HG03469 (cell line): ENCODE results near the gene SRL.
"Not testable (repeated sequence)": the region's sequence is repeated elsewhere in the genome, so short reads cannot be mapped to it uniquely, and the experiment has no call there.

Experiments used
- ATAC-seq: cut with Tn5 transposase; IDR thresholded peaks from one replicate; pipeline ENCODE4 v1.9.1; 2021; ENCODE audit warnings: mild to moderate bottlenecking, moderate library complexity, moderate number of reproducible peaks; ENCODE audit not compliant: unreplicated experiment

SRL gene

GRCh38 chr16:4227040-4227332, 14.9 kb downstream of the SRL start:
- ATAC-seq, result no peak

- ATAC-seq, result no peak
Measured at GRCh38 chr16:4226251-4227039, 15.4 kb downstream of the SRL start.

- ATAC-seq, result no peak
Measured at GRCh38 chr16:4225075-4225474, 16.8 kb downstream of the SRL start.

DNA sequence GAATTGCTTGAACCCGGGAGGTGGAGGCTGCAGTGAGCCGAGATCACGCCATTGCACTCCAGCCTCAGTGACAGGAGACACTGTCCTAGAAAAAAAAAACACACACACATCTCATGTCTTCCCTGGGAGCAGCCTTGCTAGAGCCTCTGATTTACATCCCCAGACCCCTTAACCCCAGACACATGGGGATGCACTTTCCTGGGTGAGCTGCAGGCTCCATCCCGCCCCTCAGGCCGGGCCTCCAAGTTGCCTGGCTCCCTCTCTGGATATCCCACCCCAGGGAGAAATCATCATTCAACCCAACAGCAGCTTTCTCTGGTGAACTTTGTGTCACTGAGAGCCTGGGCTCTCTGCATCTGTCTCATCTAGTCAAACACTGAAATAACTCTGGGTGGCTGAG, 21.5 kb downstream of the SRL start:
- ATAC-seq, result no peak

DNA sequence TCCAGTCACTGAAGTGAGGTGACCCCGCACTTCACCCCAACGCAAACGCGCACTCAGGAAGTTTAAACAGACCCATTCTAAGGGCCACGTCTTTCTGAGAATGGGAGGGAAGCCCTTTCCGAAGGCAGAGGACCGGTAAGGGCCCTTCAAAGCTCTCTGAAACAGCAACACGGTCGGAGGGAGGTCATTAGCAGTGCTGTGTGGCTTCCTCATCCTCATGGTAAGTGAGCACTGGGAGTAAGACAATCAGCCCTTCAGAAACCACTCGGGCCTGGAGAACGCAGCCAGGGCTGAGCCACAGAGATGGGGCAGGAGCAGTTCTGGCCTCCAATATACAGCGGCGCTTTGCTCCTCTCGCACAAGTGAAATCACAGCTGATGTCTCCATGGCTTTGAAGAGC, 23.7 kb downstream of the SRL start:
- no peak for ATAC-seq

GRCh38 chr16:4217204-4218131, 24.4 kb downstream of the SRL start:
- ATAC-seq, result no peak

DNA sequence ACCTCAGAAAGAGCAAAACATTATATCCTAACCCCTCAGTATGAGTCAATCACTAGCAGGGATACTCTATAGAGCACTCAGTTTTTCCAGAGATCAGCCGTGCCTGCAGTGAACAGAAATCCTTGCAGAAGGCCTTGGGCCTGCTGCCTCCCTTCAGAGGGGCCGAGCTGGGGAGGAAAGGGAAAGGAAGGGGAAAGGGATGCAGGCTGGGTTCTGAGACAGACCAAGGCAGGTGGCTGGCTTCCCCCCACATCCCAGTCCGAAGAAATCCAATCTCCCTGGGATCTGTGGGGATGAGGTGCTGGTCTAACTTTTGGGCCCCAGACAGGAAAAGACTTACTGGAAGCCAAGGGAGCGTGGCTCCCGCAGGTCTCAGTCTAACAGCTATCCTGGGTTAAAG, 25.3 kb downstream of the SRL start:
- no peak for ATAC-seq

DNA sequence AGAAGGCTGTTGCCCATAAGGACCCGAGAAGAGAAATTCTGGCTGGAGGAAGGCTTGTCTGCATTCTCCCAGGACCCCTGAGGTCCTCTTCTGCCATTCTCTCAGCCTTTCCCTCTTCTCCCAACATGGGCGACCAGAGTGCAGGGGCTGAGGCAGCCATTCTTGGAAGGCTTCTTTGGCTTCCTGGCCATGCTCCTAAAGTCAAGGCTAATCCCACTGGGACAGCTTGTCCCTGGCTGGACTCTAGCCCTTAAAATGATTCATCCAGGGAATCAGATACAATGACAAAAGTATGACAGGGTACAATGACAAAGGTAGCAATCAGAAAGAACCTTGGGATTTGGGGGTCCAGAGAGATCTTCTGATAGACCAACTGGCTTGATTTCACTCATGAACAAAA, 26.8 kb downstream of the SRL start:
- no peak for ATAC-seq

DNA sequence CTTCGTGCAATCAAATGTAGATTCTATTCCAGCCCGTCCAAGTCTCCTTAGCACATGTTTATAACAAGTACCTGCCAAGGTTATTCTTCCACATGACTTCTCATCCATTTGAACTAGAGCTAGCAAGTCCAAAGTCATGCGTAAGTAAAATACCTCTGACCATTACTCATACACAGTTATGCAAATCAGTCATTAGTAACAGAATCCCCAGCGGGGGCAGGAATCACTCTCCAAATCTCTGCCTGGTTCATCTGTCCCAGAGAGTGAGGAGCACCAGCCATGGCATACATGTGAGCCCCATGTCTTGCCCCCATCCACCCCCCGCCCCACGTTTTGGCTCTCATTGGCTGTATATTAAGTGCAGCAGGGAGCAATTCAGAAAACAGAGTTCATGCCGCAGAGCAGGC, 27.7 kb downstream of the SRL start:
- no peak for ATAC-seq

DNA sequence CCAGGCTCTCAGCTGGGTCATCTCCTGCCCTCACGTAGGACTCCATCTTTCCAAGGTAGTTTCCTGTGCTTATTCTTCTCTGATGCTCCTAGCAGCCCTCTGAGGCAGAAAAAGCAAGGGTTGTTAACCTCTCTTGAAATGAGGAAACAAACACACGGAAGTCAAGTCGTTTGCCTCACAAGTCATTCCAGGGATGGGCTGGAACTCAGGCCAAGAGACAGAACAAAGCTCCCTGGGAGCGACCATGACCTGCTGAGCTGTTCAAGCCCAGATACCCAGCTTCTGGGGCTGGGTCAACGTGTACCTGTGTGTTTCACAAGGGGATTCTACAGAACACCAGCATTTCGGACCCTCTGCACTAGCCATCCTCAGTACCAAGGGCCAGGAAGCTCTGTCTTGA, 28.1 kb downstream of the SRL start:
- no peak for ATAC-seq

DNA sequence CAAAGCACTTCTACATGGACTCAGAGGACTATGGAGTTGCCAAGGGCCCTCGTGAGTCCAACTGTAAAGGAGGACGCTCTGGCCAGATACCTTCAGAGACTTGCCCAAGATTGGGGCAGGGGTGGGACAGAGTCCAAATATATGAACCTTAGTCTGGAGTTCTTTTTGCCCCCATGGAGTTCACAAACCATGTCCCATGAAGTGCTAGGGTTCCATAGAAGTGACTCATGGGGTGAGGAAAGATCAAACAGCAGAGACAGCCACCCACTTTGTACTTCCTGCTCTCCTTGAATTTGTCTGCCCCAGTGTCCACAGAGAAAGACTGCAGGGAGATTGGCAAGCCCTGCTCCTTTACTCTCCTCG, 29.0 kb downstream of the SRL start:
- ATAC-seq, result no peak

- no peak for ATAC-seq
Measured at GRCh38 chr16:4212211-4212933, 29.5 kb downstream of the SRL start.

DNA sequence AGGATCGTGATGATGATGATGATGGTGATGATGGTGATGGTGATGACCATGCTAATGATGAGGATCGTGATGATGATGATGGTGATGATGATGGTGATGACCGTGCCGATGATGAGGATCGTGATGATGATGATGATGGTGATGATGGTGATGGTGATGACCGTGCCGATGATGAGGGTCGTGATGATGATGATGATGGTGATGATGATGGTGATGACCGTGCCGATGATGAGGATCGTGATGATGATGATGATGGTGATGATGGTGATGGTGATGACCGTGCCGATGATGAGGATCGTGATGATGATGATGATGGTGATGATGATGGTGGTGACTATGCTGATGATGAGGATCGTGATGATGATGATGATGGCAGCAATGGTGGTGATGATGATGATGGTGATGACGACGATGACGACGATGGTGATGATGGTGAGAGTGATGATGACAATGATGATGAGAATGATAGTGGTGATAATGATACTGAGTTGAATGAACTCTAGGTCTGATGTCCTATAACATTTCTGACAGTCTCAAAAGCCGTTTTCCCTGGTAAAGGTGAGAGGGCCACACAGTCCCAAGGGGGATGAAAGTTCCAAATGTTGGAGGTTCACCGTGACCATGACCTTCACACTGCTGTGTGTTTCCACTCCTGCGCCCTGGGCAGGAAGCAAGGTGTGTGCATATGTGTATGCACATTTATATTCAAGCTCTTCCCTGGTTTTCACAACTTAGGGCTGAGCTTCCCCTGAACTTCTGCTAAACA, 30.3 kb downstream of the SRL start:
- not testable (repeated sequence) for ATAC-seq

DNA sequence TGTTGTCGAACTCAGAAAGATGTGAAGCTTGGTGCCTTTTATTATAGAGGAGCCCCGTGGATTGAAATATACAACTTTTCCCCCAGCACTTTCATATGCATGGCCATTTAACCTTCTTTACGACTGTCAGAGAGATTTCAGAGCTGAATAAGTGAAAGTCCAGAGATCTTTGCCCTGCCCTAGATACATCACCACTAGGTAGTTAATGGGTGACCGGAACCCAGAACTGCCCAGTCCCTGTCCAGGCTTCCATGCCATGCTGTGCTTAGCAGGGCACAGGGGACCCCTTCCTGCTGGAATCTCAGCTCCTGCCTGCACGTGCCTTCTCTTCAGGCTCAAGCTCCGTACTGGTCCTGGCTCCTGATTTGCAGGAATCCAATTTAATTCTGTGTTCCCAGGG, 32.2 kb downstream of the SRL start:
- no peak for ATAC-seq

- no peak for ATAC-seq
Measured at GRCh38 chr16:4208341-4208751, 33.5 kb downstream of the SRL start.

DNA sequence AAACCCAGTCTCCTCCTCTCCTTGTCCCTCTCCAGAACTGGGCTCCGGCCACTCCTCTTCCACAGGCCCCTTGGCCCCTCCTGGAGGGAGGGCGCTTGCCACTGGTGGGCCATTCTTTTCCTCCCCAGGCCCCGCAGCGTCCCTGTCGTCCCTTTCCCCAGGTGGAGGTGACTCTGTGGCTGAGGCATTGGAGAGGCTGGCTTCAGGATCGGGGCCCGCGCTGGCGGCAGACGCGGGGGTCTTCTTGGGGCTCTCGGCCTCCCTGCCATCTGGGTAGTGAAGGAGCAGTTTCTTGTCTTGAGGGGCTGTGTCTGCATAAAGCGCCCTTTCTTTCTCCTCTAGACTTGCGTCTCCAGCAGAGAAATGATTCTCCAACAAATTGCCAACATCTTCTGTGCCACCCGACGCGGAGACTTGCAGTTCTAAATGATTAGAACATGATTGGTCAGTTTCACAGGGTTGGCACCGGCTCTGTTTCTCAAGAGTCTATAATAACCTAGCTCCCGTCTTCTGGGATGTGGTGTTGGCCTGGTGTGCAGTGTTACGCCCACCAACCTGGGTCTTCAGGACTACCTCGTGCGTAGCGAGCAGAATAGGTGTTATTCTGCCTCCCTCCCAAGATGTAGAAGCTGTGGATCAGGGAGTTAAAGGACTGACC, 34.1 kb downstream of the SRL start:
- no peak for ATAC-seq

DNA sequence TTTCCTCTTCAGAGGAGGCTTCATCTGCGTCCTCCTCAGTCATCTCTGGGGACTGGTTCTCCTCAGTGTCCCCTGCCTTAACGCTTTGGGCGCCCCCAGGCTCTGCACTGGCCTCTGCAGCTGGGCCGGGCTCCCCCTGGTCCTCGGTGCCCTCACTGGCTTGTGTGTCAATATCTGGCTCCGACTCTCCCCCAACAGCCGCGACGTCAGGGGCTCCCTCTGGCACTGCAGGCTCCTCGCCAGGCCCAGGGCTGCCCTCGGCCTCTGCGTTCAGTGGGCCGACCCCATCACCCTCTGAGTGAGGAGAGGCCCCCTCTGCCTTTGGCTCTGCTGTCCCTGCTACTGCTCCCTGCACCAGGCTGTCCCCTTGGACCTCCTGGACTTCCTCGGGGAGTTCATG, 34.7 kb downstream of the SRL start:
- no peak for ATAC-seq

GRCh38 chr16:4206680-4207079, 35.2 kb downstream of the SRL start:
- ATAC-seq, result no peak

GRCh38 chr16:4205971-4206370, 35.9 kb downstream of the SRL start:
- ATAC-seq, result no peak

- ATAC-seq, result no peak
Measured at GRCh38 chr16:4204521-4204920, 37.4 kb downstream of the SRL start.
